ENCODE data around the gene NDE1. TPM values are rescaled to one million over a fixed set of nuclear protein-coding genes. Genes with fewer than 3 reads are reported as not detected.
"Not testable (repeated sequence)": the region's sequence is repeated elsewhere in the genome, so short reads cannot be mapped to it uniquely, and the experiment has no call there.

The NDE1 gene
- total RNA-seq, 1 donor from 2014 or later, result 48.2 TPM

DNA sequence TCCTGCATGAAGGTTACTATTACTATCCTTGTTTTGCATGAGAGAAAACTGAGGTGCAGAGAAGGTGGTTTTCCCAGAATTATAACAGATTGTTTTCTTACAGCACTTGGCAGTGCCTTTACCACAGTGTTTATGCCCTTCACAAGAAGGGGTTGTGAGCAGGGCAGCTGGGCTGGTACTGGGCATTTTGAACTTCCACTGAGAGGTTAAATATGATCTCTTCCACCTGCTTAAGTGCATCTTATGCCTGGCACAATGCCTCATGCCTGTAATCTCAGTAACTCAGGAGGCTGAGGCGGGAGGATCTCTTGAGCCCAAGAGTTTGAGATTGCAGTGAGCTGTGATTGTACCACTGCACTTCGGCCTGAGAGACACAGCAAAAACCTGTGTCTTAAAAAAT, 36.2 kb downstream of the NDE1 start:
- H3K4me1 Mint-ChIP-seq, result no peaks in the 10 kb centered on the region
- no peaks in the 10 kb centered on the region for H3K9me3 Mint-ChIP-seq
- TF ChIP-seq, protein P1, sequence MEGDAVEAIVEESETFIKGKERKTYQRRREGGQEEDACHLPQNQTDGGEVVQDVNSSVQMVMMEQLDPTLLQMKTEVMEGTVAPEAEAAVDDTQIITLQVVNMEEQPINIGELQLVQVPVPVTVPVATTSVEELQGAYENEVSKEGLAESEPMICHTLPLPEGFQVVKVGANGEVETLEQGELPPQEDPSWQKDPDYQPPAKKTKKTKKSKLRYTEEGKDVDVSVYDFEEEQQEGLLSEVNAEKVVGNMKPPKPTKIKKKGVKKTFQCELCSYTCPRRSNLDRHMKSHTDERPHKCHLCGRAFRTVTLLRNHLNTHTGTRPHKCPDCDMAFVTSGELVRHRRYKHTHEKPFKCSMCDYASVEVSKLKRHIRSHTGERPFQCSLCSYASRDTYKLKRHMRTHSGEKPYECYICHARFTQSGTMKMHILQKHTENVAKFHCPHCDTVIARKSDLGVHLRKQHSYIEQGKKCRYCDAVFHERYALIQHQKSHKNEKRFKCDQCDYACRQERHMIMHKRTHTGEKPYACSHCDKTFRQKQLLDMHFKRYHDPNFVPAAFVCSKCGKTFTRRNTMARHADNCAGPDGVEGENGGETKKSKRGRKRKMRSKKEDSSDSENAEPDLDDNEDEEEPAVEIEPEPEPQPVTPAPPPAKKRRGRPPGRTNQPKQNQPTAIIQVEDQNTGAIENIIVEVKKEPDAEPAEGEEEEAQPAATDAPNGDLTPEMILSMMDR (IDR thresholded peaks at IDR 0.05; ENCODE audit: unreplicated experiment), result no peak
- no peak overlapping the region for H3K27ac Mint-ChIP-seq
- DNase-seq (ENCODE audit: low spot score in 2 of 2, unreplicated experiment in 2 of 2), result no peak
- H3K36me3 Mint-ChIP-seq, result peaks cover 29% of the 10 kb centered on the region
- H3K4me3 Mint-ChIP-seq, result no peak overlapping the region
- no peaks in the 10 kb centered on the region for H3K27me3 Mint-ChIP-seq (ENCODE audit: low read depth)

DNA sequence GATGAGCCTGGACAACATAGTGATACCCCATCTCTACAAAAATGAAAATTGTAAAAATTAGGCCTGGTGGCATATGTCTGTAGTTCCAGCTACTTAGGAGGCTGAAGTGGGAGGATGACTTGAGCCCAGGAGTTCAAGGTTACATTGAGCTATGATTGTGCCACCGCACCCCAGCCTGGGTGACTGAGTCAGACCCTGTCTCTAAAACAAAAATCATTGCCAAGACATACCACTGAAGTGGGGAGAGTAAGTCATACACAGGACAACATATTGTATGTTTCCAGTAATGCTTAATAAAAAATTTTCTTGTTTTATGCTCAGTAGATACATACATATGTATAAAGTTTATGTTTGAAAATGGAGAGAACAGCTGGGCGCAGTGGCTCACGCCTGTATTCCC, 39.2 kb downstream of the NDE1 start:
- H3K9me3 Mint-ChIP-seq, result no peaks in the 10 kb centered on the region
- no peak for DNase-seq (ENCODE audit: low spot score in 2 of 2, unreplicated experiment in 2 of 2)
- H3K36me3 Mint-ChIP-seq, result peaks cover 40% of the 10 kb centered on the region
- TF ChIP-seq, protein P1 (IDR thresholded peaks at IDR 0.05; ENCODE audit: unreplicated experiment), result no peak
- no peak overlapping the region for H3K4me3 Mint-ChIP-seq
- H3K27me3 Mint-ChIP-seq (ENCODE audit: low read depth), result no peaks in the 10 kb centered on the region
- no peak overlapping the region for H3K27ac Mint-ChIP-seq
- no peaks in the 10 kb centered on the region for H3K4me1 Mint-ChIP-seq

DNA sequence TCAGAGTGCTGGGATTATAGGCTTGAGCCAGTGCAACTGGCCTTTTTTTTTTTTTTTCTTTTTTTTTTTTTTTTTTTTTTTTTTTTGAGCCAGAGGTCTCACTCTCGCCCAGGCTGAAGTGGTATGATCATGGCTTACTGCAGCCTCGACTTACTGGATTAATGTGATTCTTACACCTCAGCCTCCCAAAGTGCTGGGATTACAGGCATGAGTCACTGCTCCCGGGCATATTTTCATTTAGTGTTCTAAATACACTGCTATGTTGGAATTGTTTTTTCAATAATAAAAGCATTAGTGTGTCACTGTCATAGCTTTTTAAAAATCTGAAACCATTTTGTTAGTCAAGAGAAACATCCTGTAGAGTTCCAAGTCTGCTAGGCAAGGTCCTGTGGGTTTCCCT, 40.3 kb downstream of the NDE1 start:
- Mint-ChIP-seq H3K27ac (no peak overlapping the region), H3K4me3 (no peak overlapping the region), H3K27me3 (ENCODE audit: low read depth) (no peaks in the 10 kb centered on the region), H3K9me3 (no peaks in the 10 kb centered on the region), H3K4me1 (no peaks in the 10 kb centered on the region), H3K36me3 (peaks cover 36% of the 10 kb centered on the region)
- TF ChIP-seq, protein P1 (IDR thresholded peaks at IDR 0.05; ENCODE audit: unreplicated experiment), result no peak
- no peak for DNase-seq (ENCODE audit: low spot score in 2 of 2, unreplicated experiment in 2 of 2)

- Mint-ChIP-seq H3K36me3 (peaks cover 33% of the 10 kb centered on the region), H3K27ac (no peak overlapping the region), H3K4me1 (no peaks in the 10 kb centered on the region), H3K27me3 (ENCODE audit: low read depth) (no peaks in the 10 kb centered on the region), H3K4me3 (no peak overlapping the region), H3K9me3 (no peaks in the 10 kb centered on the region)
- TF ChIP-seq, protein P1 (IDR thresholded peaks at IDR 0.05; ENCODE audit: unreplicated experiment), result no peak
- DNase-seq (ENCODE audit: low spot score in 2 of 2, unreplicated experiment in 2 of 2), result no peak
Observed at GRCh38 chr16:15691046-15691445, 41.0 kb downstream of the NDE1 start.

DNA sequence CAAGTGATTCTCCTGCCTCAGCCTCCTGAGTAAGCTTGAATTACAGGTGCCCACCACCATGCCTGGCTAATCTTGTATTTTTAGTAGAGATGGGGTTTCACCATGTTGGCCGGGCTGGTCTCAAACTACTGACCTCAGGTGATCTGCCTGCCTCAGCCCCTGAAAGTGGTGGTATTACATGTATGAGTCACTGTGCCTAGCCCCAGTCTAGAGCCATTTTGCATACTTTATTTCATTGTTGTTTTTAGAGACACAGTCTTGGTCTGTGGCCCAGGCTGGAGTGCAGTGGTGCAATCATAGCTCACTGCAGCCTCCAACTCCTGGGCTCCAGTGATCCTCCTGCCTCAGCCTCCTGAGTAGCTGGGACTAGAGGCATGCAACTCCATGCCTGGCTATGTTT, 42.5 kb downstream of the NDE1 start:
- not testable (repeated sequence) for H3K4me1 Mint-ChIP-seq; DNase-seq (ENCODE audit: low spot score in 2 of 2, unreplicated experiment in 2 of 2); H3K27ac Mint-ChIP-seq; H3K9me3 Mint-ChIP-seq; H3K4me3 Mint-ChIP-seq; H3K27me3 Mint-ChIP-seq (ENCODE audit: low read depth)
- peaks cover 35% of the 10 kb centered on the region for H3K36me3 Mint-ChIP-seq

DNA sequence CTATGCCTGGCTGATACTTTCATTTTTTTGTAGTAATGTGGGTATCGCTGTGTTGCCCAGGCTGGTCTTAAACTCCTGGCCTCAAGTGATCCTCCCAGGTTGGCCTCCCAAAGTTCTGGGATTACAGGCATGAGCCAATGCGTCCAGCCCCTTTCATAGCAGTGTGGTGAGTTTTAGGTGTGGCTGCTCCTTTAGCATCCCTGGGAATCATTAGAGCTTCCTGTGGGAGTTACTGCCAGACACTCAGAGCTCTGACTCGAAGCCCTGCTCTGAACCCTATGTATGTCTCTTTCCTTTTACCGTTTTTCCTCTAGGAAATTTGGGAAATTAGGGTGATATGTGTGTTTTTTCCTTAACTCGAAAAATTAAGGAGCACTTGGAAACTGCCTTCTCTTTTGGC, 44.5 kb downstream of the NDE1 start:
- DNase-seq (ENCODE audit: low spot score in 2 of 2, unreplicated experiment in 2 of 2), result no peak
- Mint-ChIP-seq H3K27me3 (ENCODE audit: low read depth) (no peaks in the 10 kb centered on the region), H3K27ac (no peak overlapping the region), H3K9me3 (no peaks in the 10 kb centered on the region), H3K4me3 (no peak overlapping the region), H3K4me1 (no peaks in the 10 kb centered on the region), H3K36me3 (peaks cover 28% of the 10 kb centered on the region)
- TF ChIP-seq, protein P1 (IDR thresholded peaks at IDR 0.05; ENCODE audit: unreplicated experiment), result no peak
